Islet of Langerhans (tissue), 1 donor: ENCODE data around the gene METTL21A.

Experiments
- FAIRE-seq: peaks from one replicate; lab custom pipeline; 2011; peaks lifted over from hg19 to GRCh38; lab: Jason Lieb, UNC

The METTL21A gene

DNA sequence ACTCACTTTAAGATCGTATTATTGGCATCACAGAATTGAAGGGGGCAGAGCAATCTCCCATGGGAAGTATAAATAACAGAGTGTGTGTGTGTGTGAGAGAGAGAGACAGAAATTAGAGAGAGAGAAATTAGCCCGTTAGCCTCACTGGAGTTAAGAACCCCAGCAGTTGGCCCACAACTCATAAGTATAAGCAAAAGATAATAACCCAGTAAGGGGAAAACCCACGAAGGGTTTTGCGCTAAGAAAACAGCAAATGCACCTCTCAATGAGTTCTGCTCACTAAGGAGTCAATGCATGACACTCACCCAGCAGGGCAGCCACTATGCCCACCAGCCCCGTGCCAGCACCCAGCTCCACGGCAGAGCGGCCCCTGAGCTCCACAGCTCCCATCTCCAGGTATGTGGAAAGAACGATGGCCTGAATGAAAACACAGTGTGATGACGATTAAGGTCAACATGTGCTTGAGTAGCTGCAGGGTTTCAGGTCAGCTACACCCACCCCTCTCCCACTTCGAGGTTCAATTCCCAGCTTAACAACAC, 3.6 kb downstream of the METTL21A start:
- FAIRE-seq, result no peak

DNA sequence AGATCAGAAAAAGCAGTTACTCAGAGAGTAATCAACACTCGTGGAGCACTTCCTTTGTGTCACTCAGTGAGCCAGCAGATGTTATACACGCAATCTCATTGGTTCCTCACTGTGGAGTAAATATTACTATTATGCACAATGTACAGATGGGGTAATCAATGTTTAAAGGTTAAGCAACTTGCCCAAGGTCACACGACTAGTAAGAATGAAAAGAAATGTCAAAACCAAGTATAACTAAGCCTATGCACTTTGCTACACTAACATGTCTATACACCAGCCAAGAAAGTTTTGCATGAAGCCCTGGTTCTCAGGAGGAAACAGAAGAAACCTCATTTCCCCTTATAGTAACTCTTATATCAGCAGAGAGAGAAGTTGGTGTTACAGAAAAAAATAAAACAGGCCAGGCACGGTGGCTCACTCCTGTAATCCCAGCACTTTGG, 5.4 kb downstream of the METTL21A start:
- no peak for FAIRE-seq

DNA sequence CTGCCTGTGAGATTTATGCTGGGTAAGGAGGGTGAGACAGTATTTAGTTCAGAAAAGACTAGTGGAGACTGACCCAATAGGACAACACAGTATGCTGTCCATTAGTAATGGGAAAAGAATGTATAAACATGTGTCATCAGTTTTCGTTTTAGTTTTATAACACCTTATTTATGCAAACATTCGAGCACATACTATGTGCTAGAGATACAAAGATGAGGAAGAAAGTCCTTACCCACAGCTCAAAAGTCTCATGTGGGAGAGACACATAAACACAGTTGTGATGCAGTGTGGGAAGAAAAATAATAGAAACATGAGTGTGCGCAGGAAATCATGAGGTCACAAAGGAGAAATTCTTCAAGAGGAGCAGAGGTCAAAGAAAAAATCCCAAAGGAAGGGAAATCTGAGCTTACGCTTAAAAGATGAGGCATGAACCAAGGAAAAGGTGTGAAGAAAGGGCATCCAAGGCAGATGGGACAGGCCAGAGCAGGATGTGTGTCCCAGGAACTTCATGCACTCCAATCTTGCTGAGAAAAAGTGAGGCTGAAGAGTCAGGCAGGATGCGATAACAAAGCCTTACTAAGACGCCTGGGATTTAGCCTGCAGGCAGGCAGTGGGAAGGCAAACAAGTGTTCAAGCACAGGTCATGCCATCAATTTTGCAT, 8.1 kb downstream of the METTL21A start:
- FAIRE-seq, result no peak

DNA sequence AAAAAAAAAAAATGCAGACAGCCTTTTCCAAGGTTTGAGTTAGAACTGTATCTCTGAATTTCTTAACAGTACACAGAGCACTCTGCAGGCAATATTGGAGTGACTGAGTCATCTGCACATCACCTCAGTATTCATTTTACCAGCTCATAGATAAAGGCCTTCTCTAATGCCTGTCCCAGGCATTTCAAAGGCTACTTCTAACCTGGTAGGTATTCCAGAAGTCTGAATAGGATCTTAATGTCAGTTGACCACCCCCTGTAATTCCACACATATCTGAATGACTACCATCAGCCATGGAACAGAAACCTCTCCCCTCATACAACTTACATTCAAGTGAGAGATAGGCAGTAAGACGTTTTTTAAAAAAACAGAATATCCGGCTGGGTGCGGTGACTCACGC, 9.0 kb downstream of the METTL21A start:
- FAIRE-seq, result no peak

DNA sequence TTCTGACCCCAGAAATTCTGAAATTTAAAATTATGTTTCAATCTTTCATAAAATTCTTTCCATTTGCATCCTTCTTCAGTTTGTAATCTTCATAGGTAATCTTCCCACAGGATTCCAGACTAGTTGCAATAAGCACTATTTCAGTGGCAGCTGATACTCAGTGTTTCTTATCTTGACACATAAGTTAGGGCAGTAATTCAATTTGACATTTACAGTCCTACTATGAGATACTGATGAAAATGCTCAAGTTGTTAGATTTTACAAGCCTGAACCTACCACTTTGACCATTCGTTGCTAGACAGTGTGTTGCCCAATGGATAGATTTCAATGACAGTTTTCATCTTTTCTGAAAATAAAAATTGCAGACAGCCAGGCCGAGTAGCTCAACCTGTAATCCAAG, 10.4 kb downstream of the METTL21A start:
- FAIRE-seq, result no peak

DNA sequence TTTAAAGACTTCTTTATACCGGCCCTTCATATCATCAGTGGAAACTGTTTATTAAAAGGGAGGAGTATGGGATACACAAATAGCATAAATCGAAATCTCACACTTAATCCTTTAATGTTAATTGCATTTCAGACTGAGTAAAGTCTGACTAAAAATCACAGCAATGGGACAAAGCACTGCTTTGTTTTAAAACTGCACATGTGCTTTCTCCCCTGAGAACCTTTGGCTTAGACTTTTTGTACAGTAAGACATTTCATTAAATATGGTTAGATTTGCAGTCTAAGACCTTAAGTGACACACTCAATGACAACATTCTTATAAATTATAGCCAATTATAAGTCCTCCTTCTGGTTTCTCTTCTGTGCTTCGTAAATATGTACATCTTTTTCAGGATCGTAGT, 12.5 kb downstream of the METTL21A start:
- no peak for FAIRE-seq

DNA sequence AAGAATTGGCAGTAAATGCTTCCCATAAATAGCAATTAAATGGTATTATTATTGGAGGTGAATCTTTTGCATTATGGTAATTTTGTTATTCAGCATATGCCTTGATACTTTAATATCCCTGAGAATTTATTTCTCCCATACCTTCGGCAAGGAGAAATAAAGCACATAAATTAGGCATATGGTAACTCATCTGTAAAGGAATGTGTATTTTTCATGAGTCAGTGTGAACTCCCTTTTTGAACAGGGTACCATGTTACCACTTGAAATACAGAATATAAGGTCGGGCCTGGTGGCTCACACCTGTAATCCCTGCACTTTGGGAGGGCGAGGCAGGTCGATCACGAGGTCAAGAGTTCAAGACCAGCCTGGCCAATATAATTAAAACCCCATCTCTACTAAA, 18.4 kb downstream of the METTL21A start:
- FAIRE-seq, result no peak

DNA sequence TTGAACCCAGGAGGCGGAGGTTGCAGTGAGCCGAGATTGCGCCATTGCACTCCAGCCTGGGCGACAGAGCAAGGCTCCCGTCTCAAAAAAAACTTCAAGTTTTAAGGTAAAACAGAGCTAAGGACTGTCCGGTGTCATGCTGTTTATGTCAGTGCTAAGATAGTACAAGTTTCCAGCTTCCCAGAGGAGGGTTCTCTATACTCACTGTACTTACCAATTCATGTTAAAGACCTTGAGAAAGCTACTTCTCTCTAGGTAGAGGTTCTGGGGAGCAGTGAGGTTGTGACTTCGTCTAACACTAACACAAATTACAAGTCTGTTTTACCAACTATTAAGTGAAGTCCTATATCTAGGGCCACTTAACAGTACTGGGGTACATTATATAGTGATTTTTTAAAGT, 18.8 kb downstream of the METTL21A start:
- no peak for FAIRE-seq

DNA sequence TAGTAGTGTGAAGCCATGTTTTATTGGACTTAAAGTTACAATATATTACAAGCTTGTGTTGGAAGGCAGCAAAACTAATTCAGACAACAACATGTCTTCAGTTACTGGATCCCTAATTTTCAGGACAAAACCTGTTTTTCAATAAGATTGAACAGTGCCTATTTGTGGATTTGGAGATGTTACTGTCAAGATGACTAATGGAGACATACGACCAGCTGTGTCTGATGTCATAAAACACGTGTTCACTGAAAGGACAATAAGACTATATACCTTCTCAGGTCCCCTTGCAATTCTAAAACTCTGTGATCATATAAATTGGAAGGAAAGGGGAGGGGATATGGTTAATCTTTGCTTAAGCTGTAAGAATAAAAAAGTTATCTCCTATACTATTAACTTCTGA, 21.7 kb downstream of the METTL21A start:
- no peak for FAIRE-seq

DNA sequence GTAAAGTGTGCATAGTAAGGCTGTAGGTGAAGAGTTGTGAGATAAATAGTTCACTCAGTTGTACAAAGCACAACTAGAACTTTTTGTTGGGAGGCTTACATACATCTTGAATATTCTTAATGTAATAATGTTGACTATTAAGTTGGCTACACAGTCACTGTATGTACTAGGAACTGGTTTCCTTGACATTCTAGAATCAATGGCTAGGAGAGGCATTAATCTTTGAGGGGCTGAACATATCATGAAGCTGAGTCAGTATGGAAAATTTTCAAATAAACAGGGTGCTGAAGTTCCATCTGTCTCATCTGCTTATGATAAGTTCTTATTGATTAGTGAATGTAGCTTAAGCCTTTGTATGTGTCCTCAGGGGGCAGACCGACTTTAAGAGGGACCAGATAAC, 23.4 kb downstream of the METTL21A start:
- FAIRE-seq, result peak; percentile 64

DNA sequence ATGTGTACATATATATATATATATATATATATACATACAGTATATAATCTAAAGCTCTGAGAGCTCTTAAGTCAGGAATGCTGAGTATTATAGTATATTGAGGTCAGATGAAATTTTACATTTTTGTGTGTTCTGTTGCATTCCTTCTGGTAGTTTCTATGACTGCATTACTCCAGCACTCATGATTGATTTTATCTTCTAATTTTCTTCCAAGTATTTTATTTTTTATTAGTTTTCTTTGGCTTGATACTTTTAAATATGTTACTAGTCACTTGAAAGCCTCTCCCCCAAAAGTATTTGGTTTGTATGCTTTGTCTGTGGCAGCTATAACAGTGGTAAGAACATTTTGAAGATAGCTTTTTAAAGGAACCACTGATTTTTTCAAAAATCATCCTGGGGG, 25.0 kb downstream of the METTL21A start:
- no peak for FAIRE-seq

DNA sequence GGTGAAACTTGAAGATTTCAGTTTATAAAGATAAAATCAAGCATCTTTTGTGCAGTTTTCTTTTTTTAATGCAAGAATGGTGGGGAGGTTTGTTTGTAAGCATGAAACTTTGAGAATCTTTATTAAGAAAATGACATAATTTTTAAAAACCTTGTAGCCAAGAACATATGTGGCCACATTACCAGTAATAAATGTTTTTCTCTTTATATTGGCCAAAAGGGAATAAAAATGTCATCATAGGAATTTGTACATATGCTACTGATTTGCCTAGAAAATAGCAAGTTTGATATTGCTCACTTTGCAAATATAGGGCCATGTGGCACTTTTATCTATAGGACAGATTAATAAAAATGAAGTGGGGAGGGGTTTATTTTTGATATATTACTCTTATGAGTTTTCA, 25.6 kb downstream of the METTL21A start:
- FAIRE-seq, result no peak

DNA sequence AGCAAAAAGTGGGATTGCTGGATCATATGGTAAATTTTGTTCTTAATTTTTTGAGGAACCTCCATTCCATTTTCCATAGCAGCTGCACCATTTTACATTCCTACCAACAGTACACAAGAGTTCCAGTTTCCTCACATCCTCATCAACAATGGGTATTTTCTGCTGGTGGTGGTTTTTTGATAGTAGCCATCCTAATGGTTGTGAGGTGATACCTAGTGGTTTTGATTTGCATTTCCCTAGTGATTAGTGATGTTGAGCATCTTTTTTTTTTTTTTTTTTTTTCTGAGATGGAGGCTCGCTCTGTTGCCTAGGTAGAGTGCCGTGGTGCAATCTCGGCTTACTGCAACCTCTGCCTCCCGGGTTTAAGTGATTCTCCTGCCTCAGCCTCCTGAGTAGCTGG, 30.5 kb downstream of the METTL21A start:
- FAIRE-seq, result no peak

DNA sequence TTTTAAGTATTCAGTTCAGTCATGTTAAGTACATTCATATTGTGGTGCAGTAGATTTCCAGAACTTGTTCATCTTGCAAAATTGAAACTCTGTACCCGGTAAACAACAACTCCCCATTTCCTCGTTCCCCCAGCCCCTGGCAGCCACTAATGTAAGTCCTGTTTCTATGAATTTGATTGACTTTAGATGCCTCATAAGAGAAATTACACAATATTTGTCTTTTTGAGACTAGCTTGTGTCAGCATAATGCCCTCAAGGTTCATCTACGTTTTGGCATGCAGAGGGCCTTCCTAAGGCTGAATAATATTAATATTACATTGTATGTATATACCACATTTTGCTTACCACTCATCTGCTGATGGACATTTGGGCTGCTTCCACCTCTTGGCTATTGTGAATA, 30.9 kb downstream of the METTL21A start:
- FAIRE-seq, result no peak

DNA sequence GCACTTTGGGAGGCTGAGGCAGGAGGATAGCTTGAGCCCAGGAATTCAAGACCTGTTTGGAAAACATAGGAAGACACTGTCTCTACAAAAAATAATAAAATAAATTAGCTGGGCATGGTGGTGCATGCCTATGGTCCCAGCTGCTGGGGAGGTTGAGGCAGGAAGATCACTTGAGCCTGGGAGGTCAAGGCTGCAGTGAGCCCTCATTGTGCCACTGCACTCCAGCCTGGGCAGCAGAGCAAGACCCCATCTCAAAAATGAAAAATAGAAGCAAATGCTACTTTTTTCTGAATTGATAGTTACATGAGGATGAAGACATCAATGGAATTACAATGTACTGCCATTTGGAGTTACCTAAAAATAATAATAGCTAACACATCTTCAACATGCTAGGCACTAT, 31.9 kb downstream of the METTL21A start:
- no peak for FAIRE-seq

DNA sequence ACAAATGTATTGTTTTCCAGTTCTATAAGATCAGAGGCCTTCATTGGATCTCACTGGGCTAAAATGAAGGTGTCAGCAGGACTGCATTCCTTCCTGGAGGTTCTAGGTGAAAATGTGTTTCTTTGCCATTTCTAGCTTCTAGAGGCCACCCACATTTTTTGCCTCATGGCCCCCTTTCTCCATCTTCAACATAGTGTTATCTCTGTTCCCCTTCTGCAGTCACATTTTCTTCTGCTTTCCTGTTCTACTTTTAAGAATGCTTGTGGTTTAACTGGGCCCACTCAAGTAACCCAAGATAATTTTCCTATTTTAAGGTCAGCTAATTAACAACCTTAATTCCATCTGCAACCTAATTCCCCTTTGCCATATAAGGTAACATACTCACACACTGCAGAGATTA, 36.1 kb downstream of the METTL21A start:
- FAIRE-seq, result no peak

DNA sequence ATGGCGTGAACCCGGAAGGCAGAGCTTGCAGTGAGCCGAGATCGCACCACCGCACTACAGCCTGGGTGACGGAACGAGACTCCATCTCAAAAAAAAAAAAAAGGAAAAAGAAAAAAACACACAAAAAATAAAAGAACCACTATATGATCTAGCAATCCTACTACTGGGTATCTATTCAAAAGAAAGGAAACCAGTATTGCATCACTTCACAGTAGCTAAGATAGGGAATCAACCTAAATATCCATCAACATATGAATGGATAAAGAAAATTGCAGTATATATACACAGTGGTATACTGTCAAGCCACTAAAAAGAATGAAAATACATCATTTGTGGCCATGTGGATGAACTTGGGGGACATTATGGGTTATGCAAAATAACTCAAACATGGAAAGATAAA, 37.9 kb downstream of the METTL21A start:
- FAIRE-seq, result no peak

DNA sequence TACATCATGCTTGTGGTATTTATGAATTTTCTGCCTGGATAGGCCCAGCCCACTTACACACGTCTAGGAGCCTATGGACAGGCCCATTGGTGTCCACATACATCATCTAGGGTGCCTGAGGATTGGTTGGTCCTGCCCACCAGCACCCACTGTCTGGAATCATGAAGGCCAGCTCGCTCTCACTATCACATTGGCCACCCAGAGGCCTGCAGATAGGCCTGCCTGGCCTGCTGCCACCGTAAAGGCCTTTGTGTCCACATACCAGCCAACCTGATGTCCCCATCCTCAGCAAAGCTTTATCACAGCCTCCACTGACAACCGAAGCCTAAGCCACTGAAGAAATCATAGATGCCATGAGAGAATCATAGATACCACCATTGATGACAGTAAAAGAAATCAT, 40.2 kb downstream of the METTL21A start:
- no peak for FAIRE-seq

DNA sequence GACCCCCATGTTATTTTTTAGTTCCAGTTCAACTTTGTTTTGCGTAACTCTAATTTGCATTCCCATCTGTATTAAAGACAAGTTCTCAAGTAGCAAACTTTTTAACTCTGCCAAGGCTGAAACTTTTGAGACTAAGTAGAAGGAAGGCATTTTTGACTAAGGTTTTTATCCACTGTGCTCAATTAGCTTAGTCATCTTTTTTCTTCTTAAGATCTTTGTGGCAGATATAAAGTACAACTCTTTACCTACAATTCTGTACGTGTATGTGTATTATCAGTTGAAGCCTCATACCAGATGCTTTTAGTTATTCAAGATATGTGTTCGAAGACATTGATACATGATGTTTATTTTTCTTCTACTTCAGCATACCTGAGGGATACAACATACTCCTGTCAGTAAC, 53.8 kb downstream of the METTL21A start:
- FAIRE-seq, result no peak

DNA sequence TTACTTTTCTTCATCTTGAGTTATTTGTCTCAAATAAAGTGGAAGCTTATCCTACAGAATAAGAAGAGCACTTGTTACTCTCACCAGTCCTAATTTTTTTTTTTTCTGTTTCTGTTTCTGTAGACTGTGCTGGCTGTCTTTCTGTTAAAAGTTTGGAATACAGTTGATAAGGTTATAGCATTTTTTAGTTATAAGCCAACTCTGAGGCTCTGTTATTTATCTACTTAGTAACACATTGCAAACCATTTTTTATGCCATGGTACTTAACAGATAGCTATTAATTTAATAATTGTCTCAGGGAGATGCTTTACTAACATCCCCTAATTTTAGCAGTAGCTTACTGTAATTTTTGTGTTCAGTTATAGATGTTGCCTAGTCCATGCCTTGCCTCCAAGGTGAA, 57.5 kb downstream of the METTL21A start:
- FAIRE-seq, result no peak

DNA sequence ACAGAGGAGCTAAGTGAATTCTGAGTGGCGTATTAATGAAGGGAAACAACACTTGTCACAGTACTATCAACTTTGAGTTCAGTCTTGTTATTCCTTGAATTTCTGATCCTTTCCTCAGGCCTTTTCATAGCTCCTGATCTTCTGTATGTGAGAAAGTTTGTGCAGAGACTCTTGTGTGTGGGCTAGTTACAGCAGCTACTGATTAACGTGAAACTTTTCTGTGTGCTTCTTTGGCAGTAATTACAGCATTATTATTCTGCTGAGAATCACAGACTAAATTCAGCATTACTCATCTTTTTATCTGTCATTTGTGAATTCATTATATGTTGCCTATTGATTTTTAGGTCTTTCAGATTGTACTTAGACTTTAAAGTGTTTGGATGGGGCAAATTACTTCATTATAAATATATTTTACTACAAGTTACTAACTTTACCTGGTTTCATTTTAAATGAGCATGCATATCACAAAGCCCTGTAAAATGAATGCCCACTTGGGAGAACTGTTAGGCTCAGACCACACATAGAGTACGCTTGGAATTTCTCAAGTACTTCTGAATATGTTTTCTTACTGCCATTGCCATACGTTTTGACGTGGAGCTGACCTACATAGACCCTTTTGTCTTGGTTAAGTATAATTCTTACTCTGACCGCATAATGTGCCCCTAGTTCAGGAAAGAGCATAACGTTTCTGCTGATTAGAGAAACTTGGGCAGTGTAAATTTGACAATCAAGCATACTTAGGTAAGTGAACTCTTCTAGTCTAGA, 59.3 kb downstream of the METTL21A start:
- no peak for FAIRE-seq
